HG03280 (cell line): ENCODE measurements around the gene TNRC6C.

Experiments used
- ATAC-seq: cut with Tn5 transposase; IDR thresholded peaks from one replicate; pipeline ENCODE4 v1.9.1; 2021; ENCODE audit warnings: mild to moderate bottlenecking, moderate library complexity; ENCODE audit not compliant: unreplicated experiment

TNRC6C gene

DNA sequence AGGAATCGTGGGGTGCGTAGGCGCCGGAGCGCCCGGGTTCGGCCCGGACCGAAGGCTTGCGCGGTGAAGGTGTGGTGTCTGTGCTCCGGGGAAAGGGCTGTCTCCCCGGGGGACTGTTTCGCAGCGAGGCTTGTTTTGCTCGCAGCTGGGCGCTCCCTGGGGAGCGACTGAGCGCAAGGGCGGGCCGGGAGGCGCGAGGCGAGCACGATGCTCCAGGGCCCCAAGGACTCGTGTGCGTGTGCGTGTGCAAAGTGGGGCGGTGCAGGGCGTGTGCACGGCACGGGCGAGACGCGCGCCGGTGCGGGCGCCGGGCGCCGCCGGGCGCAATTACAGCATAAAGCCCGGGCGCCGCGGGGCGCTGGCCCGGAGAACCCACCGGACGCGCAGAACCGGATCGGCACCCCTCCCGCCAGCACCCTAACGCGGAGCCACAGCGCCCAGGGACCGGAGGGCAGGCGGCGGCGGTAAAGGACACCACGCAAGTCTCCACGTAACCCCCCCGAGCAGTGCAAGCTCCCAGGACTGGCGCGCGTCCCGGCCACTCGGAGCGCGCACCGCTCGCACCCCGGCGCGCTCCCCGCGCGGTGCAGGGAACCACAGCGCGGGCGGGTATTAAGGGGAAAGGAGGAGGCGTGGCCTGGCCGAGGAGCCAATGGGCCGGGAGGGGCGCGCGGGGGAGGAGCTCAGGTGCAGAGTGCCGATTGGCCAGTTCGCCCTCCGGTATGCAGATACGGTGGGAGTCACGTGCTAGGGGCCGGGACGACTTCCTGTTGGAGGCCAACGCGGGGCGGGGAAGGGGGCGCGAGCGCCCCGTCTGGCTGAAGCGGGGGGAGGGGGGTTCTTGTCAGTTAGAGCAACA is at the start of gene TNRC6C:
TNRC6C (plus strand) TSS at position 847 of the 859 bp plus-strand sequence. CDS start 45,504 bp downstream, outside the sequence.
- peak; percentile 87 for ATAC-seq

DNA sequence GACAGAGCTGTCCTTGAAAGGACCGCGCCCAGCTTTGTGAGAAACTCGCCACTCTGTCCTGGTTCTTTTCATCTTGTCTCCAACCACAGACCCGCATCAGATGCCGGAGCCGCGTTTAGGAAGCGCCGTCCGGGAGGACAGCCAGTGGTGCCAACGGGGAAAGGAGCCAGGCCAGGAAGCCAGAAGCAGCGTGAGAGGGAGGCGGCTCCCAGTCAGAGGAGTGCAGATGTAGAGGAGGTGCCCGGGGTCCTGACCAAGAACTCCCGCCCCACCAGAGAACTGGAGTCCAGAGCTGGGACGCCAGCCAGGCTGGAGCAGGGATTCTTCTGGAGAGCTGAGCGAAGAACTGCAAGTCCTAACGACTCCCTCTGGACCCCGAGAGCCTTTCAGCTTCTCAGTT is 49.3 kb upstream of the TNRC6C start:
- no peak for ATAC-seq

DNA sequence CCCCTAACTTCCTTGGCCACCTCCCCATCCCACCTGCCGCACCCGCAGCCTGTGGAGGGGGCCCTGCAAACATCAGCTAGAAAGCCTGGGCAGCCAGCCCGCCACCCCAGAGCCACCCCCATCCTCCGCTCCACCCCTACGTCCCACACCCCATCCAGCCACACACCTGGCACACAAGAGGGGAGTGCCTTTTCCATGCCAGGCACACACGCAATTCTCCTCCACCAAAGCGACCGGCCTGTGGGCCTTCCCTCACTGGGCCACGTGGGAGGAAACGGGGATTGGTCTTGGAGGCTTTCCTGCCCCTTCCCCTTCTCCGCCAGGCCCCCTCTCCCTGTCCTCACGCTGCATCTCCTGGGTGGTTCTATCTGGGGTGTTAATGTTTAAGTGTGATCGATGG is 48.7 kb upstream of the TNRC6C start:
- ATAC-seq: no peak

DNA sequence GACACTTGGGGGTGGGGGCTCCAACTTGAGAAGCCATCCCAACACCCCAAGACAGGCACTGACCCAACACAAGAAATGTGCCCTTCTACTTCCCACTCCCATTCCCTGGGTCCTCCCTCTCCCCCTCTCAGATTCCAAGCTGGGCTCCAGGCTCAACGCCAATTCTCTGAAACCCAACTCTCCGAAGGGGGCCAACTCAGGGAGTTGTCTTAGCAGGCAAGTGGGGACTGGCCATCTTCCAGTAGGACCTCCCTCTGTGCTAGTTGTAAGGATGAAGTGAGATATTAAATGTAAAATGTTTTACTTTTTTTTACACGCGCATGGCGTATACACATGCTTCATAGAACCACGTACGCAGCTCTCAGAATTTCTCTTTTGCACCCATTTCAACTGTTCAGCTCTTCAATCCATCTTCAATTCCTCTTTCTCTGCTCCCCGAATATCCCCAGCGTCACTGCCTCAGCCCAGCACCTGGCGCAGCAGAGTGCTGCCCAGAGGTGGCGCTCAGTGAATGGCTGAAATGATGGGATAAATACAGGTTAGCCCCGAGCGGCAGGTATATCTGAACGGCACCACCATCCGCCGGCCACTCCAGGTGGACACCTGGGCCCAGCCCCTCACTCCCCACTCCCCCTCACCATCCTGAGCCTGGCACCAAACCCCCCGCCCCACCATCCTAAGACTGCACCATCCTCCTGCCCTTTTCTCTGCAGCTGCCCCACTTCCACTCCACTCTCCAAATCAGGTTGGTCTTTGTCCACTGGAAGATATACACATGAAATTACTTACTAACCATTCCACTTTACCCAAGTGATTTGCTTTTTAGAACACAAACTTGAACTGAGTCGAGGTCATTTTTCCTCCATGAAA is 43.9 kb upstream of the TNRC6C start:
- ATAC-seq: no peak

GRCh38 chr17:77915594-77916021 is 42.9 kb upstream of the TNRC6C start:
- ATAC-seq: no peak

GRCh38 chr17:77916264-77916663 is 42.2 kb upstream of the TNRC6C start:
- no peak for ATAC-seq

DNA sequence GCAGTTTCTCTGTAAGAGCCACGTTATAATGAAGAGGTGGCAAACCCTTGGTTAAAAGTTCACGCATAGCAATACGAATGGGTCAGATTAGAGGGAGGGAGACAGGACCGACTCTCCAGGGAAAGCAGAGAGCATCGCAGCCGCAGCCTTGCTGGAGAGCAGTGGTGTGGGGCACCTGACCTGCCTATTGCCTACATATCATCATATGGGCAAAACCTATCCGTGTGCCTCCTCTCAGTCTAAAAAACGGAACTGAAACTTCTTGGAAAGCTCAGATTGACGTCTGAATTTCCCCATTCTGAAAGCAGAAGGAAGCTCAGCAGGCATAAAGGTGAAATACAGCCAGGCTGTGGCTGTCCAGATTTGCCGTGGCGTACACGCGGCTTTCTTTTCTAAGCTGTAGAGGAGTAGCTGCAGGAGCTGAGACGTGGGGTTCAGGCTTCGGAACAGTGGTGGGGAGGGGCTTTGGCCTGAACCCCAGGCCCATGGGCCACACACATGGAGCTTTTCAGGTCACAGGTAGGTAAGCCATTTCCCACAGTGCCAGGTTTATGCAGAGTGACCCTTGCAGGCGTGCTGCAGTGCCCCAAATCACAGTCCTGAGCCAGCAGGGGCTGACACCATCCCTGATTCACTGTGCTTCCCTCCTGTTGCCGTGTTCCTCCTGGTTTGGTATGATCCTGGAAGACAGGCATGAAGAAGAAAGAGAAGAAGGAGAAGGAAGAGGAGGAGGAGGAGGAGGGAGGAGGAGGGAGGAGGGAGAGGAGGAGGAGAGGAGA is 41.6 kb upstream of the TNRC6C start:
- ATAC-seq: no peak

GRCh38 chr17:77919276-77919675 is 39.2 kb upstream of the TNRC6C start:
- no peak for ATAC-seq

GRCh38 chr17:77923135-77923534 is 35.4 kb upstream of the TNRC6C start:
- no peak for ATAC-seq

GRCh38 chr17:77923776-77924513 is 34.6 kb upstream of the TNRC6C start:
- no peak for ATAC-seq

- no peak for ATAC-seq
These were observed 33.7 kb upstream of the TNRC6C start for GRCh38 chr17:77924757-77925336.

DNA sequence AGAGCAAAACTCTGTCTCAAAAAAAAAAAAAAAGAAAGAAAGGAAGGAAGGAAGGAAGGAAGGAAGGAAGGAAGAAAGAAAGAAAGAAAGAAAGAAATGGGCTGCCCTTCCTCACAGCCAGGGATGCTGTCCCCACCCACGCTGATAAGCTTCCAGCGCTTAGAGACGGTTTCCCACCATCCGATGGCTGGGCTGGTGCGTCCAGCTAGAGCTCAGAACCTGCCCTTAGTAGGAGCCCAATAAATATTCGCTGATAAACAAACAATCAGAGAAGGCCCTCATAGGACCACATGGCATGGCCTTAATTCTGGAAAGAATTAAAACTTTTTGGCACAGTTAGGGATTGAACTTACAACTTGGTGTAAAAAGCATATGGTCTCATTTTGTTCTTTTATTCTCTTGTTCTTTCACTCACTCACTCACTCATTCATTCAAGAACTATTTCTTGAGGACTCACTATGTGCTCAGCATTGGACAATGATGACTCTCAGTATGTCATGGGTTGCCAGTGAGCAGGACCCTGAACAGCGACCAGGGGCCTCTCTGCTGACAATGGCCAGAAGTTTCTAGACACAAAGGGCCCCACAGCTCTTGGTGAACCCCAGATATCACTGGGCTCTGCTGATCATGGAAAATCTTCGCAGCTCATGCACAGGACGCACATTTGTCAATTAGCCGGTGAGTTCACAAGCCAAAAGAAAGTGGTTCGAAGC is 32.5 kb upstream of the TNRC6C start:
- no peak for ATAC-seq

GRCh38 chr17:77926981-77927380 is 31.5 kb upstream of the TNRC6C start:
- no peak for ATAC-seq

- ATAC-seq: no peak
These were observed 30.6 kb upstream of the TNRC6C start for GRCh38 chr17:77927777-77928518.

DNA sequence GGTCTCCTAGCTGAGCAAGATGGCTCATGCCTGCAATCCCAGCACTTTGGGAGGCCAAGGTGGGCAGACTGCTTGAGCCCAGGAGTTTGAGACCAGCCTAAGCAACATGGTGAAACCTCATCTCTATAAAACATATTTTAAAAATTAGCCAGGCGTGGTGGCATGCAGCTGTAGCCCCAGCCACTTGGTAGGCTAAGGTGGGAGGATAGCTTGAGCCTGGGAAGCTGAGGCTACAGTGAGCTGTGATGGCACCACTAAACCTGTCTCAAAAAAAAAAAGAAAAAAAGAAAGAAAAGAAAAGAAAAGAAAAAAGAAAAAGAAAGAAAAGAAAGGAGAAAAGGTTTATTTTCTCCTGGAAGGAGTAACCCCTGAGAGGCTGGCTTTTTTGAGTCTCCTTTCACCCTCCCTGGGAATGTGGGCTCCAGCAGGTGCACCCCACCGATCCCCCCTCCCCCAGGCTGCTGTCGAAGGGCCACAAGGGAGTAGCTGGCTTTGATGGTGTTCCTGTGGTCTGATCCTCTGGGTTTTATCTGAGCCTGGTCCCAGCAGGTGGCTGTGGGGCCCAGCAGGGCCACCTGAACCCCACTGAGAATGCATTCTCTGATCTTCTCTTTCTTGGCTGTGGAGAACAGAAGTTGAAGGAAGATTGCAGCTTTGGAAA is 29.9 kb upstream of the TNRC6C start:
- ATAC-seq: no peak

- ATAC-seq: no peak
These were observed 29.3 kb upstream of the TNRC6C start for GRCh38 chr17:77929180-77929564.

- no peak for ATAC-seq
These were observed 28.5 kb upstream of the TNRC6C start for GRCh38 chr17:77929871-77930436.
